DMS79 (cell line): ENCODE data around the gene KMT2C.
"Not testable (repeated sequence)": the region's sequence is repeated elsewhere in the genome, so short reads cannot be mapped to it uniquely, and the experiment has no call there.

Experiments used
- DNase-seq: peaks from one replicate; lab custom pipeline; 2025; lab: John Stamatoyannopoulos, UW

The KMT2C gene

DNA sequence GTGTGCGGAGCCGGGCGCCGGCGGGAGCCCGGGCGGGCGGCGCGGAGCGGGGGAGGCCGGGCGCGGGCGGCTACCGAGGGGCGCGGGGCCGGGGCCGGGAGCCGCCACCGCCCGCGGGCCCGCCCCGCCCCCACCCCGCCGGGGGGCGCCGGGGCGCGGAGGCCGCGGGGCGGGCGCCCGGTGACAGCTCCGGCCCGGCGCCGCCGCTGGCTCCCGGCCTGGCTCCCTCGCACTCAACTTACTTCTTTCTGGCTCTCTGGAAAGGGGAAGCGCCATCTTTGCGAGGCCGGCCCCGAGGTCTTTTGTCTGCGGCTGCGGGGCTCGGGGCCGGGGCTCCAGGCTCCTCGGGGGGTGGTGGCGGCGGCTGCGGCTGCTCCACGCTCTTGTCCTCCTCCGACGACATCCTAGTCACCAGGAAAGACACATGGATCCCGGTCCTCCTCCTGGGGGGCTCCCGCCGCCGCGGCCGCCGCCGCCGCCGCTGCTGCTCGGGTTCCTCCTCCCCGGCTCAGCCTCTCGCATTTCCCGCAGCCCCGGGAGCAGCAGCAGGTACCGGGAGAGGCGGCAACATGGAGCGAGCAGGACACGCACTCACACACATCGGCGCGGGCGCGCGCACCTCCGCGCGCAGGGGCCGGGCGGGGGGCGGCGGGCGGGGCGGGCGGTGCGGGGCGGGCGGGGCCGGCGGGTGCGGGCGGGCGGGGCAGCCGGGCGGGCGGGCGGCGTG lies at the start of gene KMT2C:
TSS of gene KMT2C (minus strand) at position 620 of the 727 bp plus-strand sequence. CDS start at position 403, 217 bp downstream.
- peak; percentile 8 for DNase-seq

- no peak for DNase-seq
Measured at GRCh38 chr7:152481082-152481481, 45.3 kb upstream of the KMT2C start.

- no peak for DNase-seq
Measured at GRCh38 chr7:152480664-152481063, 44.9 kb upstream of the KMT2C start.

DNA sequence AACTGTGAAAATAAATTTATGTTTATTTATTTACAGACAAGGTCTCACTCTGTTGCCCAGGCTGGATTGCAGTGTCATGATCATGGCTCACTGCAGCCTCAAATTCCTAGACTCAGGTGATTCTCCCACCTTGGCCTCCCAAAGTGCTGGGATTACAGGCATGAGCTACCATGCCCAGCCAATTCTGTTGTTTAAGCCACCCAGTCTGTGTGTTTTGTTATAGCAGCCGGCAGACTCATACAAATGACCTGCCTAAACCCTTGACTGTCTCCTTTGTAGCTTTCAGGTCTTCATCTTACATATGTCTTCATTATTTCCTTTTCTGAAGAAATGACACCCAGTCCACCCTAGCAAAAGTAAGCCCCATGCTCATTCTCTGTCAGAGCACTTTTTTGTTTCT lies 43.8 kb upstream of the KMT2C start:
- no peak for DNase-seq

DNA sequence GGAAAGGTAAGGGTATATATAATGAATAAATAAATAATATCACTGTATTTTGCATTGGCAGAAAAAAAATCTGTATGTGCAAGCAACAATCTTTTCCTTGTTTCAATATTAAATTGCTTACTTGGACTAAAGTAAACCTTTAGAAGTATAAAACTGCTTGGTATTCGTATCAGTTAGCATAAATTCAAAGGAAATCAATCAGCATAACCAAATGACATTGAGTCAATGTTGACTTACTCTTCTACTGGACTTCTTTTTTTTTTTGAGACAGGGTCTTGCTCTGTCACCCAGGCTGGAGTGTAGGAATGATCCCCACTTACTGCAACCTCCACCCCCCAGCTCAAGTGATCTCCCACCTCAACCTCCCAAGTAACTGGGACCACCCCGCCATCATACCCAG lies 42.3 kb upstream of the KMT2C start:
- no peak for DNase-seq

GRCh38 chr7:152477079-152477478 lies 41.3 kb upstream of the KMT2C start:
- DNase-seq, result no peak

DNA sequence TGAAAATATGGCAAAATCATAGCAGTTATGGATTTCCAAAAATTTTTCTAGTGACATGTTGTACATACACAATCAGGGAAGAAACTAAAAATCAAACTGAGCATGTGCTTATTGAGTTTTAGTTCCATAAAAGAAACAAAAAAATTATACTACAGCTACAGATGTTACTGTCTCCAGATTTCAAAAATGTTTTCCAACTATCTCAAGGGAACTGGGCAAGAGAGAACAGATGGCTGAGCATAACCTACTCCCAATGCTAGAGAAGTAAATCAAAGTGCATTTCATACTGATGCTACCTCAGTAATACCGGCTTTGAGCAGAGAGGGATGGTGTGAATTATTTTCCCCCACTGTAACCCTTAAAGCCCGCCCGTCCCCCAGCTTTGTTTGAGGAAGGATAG lies 40.7 kb upstream of the KMT2C start:
- DNase-seq, result no peak

GRCh38 chr7:152471023-152471620 lies 35.3 kb upstream of the KMT2C start:
- DNase-seq, result not testable (repeated sequence)

DNA sequence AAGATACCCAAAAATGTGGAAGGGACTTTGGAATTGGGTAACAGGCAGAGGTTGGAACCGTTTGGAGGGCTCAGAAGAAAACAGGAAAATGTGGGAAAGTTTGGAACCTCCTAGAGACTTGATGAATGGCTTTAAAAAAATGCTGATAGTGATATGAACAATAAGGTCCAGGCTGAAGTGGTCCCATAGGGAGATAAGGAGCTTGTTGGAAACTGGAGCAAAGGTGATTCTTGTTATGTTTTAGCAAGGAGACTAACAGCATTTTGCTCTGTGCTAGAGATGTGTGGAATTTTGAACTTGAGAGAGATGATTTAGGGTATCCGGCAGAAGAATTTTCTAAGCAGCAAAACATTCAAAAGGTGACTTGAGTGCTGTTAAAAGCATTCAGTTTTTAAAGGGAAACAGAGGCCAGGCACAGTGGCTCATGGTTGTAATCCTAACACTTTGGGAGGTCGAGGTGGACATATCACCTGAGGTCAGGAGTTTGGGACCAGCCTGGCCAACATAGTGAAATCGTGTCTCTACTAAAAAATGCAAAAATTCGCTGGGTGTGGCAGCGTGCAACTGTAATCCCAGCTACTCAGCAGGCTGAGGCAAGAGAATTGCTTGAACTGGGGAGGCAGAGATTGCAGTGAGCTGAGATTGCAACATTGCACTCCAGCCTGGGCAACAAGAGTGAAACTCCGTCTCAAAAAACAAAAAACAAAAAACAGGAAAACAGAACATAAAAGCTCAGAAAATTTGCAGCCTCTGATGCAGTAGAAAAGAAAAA lies 34.6 kb upstream of the KMT2C start:
- not testable (repeated sequence) for DNase-seq

DNA sequence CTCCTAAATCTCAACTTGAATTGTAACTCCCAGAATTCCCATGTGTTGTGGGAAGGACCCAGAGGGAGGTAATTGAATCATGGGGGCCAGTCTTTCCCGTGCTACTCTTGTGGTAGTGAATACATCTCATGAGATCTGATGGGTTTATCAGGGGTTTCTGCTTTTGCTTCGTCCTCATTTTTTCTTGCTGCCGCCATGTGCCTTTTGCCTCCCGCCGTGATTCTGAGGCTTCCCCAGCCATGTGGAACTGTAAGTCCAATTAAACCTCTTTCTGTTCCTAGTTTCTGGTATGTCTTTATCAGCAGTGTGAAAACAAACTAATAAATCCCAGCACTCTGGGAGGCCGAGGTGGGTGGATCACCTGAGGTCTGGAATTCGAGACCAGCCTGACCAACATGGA lies 33.8 kb upstream of the KMT2C start:
- not testable (repeated sequence) for DNase-seq

DNA sequence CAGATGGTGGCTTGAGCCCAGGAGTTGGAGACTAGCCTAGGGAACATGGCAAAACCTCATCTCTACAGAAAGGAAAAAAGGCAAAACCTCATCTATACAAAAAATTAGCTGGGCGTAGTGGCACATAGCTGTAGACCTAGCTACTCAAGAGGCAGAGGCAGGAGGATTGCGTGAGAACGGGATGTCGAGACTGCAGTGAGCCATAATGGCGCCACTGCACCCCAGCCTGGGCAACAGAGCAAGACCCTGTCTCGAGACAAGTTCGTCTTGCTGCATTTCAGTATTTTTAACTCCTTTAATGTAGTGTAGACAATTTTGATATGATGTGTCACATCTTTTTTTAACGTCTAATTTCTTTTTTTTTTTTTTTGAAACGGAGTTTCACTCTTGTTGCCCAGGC lies 31.4 kb upstream of the KMT2C start:
- DNase-seq, result no peak

DNA sequence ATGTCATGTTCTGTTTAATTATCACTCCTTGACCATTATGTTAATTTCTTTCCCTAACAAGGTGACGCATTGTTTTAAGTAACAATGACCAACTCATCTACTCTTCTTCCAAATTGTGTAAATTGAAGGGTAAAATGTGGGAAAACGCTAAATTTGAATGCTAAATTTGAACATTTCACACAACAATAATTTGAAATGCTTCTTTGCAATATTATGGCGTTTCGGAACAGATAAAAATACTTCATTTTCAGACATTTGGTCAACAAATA lies 29.2 kb upstream of the KMT2C start:
- DNase-seq, result no peak

GRCh38 chr7:152464312-152465118 lies 28.7 kb upstream of the KMT2C start:
- DNase-seq, result peak; percentile 24

GRCh38 chr7:152463709-152464311 lies 28.0 kb upstream of the KMT2C start:
- peak; percentile 98 for DNase-seq

DNA sequence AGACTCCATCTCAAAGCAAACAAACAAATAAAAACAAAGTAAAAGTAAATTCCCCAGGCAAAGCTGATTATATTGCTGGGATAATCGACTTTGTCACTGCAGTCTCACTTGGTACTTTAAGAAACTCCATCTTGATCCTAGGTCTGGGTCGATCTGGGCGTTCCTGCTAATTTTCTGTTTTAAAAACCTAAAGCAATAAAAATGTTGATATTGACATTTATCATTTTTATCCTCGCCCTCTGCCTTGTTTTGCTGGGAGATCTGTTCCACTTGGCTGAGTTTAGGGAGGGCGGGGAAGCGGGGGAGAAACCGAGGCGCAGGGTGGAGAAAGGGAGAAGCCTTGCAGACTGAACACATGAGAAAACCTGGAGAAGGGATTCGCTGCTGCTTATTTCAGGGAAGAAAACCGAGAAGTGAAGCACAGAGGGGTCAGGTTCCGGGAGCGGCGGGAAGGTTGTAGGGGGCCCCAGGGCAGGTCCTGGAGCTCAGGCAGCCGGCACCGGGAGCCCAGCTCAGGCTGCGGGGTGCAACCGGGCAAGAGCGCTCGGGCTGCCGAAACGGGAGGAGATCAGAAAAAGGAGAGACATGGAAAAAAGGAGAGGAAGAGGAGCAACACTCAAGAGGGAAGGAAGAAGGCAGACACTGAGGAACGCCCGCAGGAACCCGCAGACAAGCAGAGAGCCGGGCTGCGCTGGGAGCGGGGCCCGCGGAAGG lies 27.3 kb upstream of the KMT2C start:
- DNase-seq, result peak; percentile 54

DNA sequence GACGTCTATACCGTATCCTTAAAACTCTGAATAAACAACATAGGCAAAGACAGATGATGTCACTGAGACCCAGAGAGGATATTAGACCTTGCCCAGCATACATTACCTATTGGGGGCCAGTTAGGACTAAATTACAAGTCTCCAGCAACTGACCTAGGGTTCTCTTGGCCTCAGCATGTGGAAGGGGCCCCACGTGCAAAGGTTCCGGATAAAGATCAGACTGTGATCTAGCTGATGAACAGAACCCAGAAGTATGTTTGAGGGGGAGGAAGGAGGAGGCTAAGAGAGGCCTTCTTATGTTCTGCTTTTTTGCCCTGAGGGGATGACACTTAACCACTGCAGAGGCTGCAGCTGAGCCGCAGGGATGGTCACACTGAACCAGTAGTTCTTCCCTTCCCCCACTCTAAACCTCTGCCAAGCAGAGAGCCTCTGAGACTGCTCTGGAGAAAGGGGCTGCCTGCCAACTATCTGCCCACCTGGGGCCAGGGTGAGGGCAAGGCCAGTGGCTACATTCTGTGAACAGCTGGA lies 24.0 kb upstream of the KMT2C start:
- DNase-seq, result peak; percentile 86

- no peak for DNase-seq
Measured at GRCh38 chr7:152451356-152451755, 15.6 kb upstream of the KMT2C start.

DNA sequence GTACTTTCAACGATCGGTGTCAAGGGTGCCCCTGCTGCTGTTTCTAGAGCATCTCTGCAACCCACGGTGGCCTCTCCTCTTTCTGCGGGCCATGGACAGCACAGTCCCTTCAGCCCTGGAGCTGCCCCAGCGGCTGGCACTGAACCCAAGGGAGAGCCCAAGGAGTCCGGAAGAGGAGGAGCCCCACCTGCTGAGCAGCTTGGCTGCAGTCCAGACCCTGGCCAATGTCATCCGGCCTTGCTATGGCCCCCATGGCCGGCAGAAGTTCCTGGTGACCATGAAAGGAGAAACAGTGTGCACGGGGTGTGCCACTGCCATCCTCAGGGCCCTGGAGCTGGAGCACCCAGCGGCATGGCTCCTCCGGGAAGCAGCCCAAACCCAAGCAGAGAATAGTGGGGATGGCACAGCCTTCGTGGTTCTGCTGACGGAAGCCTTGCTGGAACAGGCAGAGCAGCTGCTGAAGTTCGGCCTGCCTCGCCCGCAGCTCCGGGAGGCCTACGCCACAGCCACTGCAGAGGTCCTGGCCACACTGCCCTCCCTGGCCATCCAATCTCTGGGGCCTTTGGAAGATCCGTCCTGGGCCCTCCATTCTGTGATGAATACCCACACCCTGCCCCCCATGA lies 9.7 kb upstream of the KMT2C start:
- not testable (repeated sequence) for DNase-seq

DNA sequence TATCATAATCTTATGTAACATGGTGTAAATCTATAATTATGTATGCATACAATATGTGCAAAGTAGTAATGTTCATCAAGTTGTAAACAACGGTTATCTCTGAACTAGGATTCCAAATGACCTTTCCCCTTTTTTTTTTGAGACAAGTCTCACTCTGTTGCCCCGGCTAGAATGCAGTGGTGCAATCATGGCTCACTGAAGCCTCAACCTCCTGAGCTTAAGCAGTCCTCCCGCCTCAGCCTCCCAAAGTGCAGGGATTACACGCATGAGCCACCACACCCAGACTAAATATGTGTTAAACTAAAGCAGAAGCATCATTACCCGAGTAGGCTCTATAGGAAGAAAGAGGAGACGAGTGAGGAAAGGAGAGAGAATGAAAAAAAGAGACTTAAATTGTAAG lies 7.8 kb upstream of the KMT2C start:
- DNase-seq, result no peak

DNA sequence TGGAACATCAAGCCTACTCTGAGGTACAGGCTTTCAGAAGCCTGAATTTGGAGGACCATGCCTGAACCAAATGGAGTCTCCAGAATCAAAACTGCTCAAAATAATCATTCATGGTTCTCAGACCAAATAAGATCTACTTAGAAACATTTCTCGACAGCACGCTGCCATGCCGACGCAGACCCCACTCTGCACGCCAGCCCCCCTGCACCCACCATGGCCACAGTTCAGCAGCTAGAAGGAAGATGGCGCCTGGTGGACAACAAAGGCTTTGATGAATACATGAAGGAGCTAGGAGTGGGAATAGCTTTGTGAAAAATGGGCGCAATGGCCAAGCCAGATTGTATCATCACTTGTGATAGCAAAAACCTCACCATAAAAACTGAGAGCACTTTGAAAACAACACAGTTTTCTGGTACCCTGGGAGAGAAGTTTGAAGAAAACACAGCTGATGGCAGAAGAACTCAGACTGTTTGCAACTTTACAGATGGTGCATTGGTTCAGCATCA lies 6.6 kb upstream of the KMT2C start:
- no peak for DNase-seq
